T-helper 1 cell treated with Interleukin-12 subunit alpha and Interleukin-12 subunit beta and Interleukin-4 antibody, amounts not matched to agents 30 μg/mL and 1 μg/mL, for 36 hours (primary cell): ENCODE results near the gene FRMD1.

Experiments
- H3K27ac Mint-ChIP-seq: one replicate; pipeline ENCODE4 v1.8.0; 2021; ENCODE audit warnings: mild to moderate bottlenecking, mixed read lengths
- H3K27me3 Mint-ChIP-seq: one replicate; pipeline ENCODE4 v1.8.0; 2021; ENCODE audit warnings: low read depth, mixed read lengths
- H3K36me3 Mint-ChIP-seq: one replicate; pipeline ENCODE4 v1.8.0; 2021; ENCODE audit warnings: low read depth, mixed read lengths
- H3K4me1 Mint-ChIP-seq: one replicate; pipeline ENCODE4 v1.8.0; 2021; ENCODE audit warnings: low read depth, mixed read lengths
- H3K4me3 Mint-ChIP-seq: one replicate; pipeline ENCODE4 v1.8.0; 2021; ENCODE audit warnings: mild to moderate bottlenecking, moderate library complexity, mixed read lengths
- H3K9me3 Mint-ChIP-seq: one replicate; pipeline ENCODE4 v1.8.0; 2021; ENCODE audit warnings: mixed read lengths

Gene FRMD1

GRCh38 chr6:168064226-168064807 is 14.7 kb downstream of the FRMD1 start:
- no peak overlapping the region for H3K27ac Mint-ChIP-seq
- H3K4me1 Mint-ChIP-seq = no peaks in the 10 kb centered on the region
- H3K4me3 Mint-ChIP-seq = no peak overlapping the region
- no peaks in the 10 kb centered on the region for H3K27me3 Mint-ChIP-seq
- no peaks in the 10 kb centered on the region for H3K9me3 Mint-ChIP-seq
- H3K36me3 Mint-ChIP-seq = no peaks in the 10 kb centered on the region

- Mint-ChIP-seq H3K4me3 (no peak overlapping the region), H3K4me1 (no peaks in the 10 kb centered on the region), H3K27ac (no peak overlapping the region)
These were observed 15.6 kb downstream of the FRMD1 start for GRCh38 chr6:168063431-168063830.

GRCh38 chr6:168062346-168063289 is 16.4 kb downstream of the FRMD1 start:
- no peaks in the 10 kb centered on the region for H3K9me3 Mint-ChIP-seq
- H3K27me3 Mint-ChIP-seq = no peaks in the 10 kb centered on the region
- no peaks in the 10 kb centered on the region for H3K36me3 Mint-ChIP-seq
- H3K27ac Mint-ChIP-seq = no peak overlapping the region
- H3K4me1 Mint-ChIP-seq = no peaks in the 10 kb centered on the region
- H3K4me3 Mint-ChIP-seq = no peak overlapping the region

More at GRCh38 chr6:168063431-168063830, 15.6 kb downstream of the FRMD1 start:
- Mint-ChIP-seq H3K36me3 (no peaks in the 10 kb centered on the region), H3K27me3 (no peaks in the 10 kb centered on the region), H3K9me3 (no peaks in the 10 kb centered on the region)

GRCh38 chr6:168061269-168062210 is 17.5 kb downstream of the FRMD1 start:
- H3K27ac Mint-ChIP-seq = no peak overlapping the region
- no peaks in the 10 kb centered on the region for H3K36me3 Mint-ChIP-seq

GRCh38 chr6:168060521-168060931 is 18.5 kb downstream of the FRMD1 start:
- Mint-ChIP-seq H3K4me3 (no peak overlapping the region), H3K27me3 (no peaks in the 10 kb centered on the region), H3K36me3 (no peaks in the 10 kb centered on the region), H3K4me1 (no peaks in the 10 kb centered on the region), H3K9me3 (no peaks in the 10 kb centered on the region), H3K27ac (no peak overlapping the region)

More at GRCh38 chr6:168061269-168062210, 17.5 kb downstream of the FRMD1 start:
- Mint-ChIP-seq H3K4me1 (no peaks in the 10 kb centered on the region), H3K9me3 (no peaks in the 10 kb centered on the region), H3K27me3 (no peaks in the 10 kb centered on the region), H3K4me3 (no peak overlapping the region)

- Mint-ChIP-seq H3K27ac (no peak overlapping the region), H3K9me3 (no peaks in the 10 kb centered on the region), H3K36me3 (no peaks in the 10 kb centered on the region), H3K4me3 (no peak overlapping the region), H3K4me1 (no peaks in the 10 kb centered on the region), H3K27me3 (no peaks in the 10 kb centered on the region)
These were observed 20.1 kb downstream of the FRMD1 start for GRCh38 chr6:168058691-168059551.

- Mint-ChIP-seq H3K36me3 (no peaks in the 10 kb centered on the region), H3K4me1 (no peaks in the 10 kb centered on the region), H3K4me3 (no peak overlapping the region), H3K9me3 (no peaks in the 10 kb centered on the region), H3K27ac (no peak overlapping the region), H3K27me3 (no peaks in the 10 kb centered on the region)
These were observed 21.2 kb downstream of the FRMD1 start for GRCh38 chr6:168057836-168058235.

GRCh38 chr6:168056892-168057527 is 22.0 kb downstream of the FRMD1 start:
- H3K4me1 Mint-ChIP-seq = no peaks in the 10 kb centered on the region
- no peak overlapping the region for H3K27ac Mint-ChIP-seq
- H3K27me3 Mint-ChIP-seq = no peaks in the 10 kb centered on the region
- H3K4me3 Mint-ChIP-seq = no peak overlapping the region
- H3K9me3 Mint-ChIP-seq = no peaks in the 10 kb centered on the region
- H3K36me3 Mint-ChIP-seq = no peaks in the 10 kb centered on the region

- no peaks in the 10 kb centered on the region for H3K36me3 Mint-ChIP-seq
- no peaks in the 10 kb centered on the region for H3K9me3 Mint-ChIP-seq
- no peak overlapping the region for H3K27ac Mint-ChIP-seq
- no peaks in the 10 kb centered on the region for H3K27me3 Mint-ChIP-seq
- no peak overlapping the region for H3K4me3 Mint-ChIP-seq
- H3K4me1 Mint-ChIP-seq = no peaks in the 10 kb centered on the region
These were observed 23.1 kb downstream of the FRMD1 start for GRCh38 chr6:168055696-168056489.

- H3K27me3 Mint-ChIP-seq = no peaks in the 10 kb centered on the region
- H3K36me3 Mint-ChIP-seq = no peaks in the 10 kb centered on the region
- no peaks in the 10 kb centered on the region for H3K9me3 Mint-ChIP-seq
- no peak overlapping the region for H3K27ac Mint-ChIP-seq
- H3K4me1 Mint-ChIP-seq = no peaks in the 10 kb centered on the region
- H3K4me3 Mint-ChIP-seq = no peak overlapping the region
These were observed 24.0 kb downstream of the FRMD1 start for GRCh38 chr6:168054765-168055560.

GRCh38 chr6:168053957-168054471 is 25.0 kb downstream of the FRMD1 start:
- no peak overlapping the region for H3K27ac Mint-ChIP-seq
- H3K4me3 Mint-ChIP-seq = no peak overlapping the region
- H3K36me3 Mint-ChIP-seq = no peaks in the 10 kb centered on the region
- H3K9me3 Mint-ChIP-seq = no peaks in the 10 kb centered on the region
- no peaks in the 10 kb centered on the region for H3K4me1 Mint-ChIP-seq
- H3K27me3 Mint-ChIP-seq = no peaks in the 10 kb centered on the region
